HEK293 (cell line): ENCODE data around the gene ZNF593.

Experiments
- CTCF ChIA-PET: fragments of 350-600 bp; formaldehyde crosslinking; extraction: SDS; loops from one replicate; lab custom pipeline; 2021; ENCODE audit warnings: antibody characterized with exemption; lab: Yijun Ruan, JAX
- POLR2A ChIA-PET: fragments of 300-600 bp; formaldehyde crosslinking; extraction: SDS; loops from one replicate; lab custom pipeline; 2020; ENCODE audit warnings: antibody characterized with exemption, inconsistent platforms; lab: Yijun Ruan, JAX
- H3K27ac ChIP-seq: fragments of 200-500 bp; sonication (Bioruptor generic); 2 replicates; pipeline ENCODE4 v1.5.1; 2014; ENCODE audit warnings: low read depth, low read length, control low read depth, inconsistent platforms; ENCODE audit errors: extremely low read depth
- H3K36me3 ChIP-seq, 2 experiments: fragments of 200-500 bp in 1 of 2; sonication (Bioruptor generic) in 1 of 2; 1 replicate in 1 of 2; 2 replicates in 1 of 2; pipeline ENCODE4 v1.5.1; 2014 to 2017; ENCODE audit warnings: inconsistent platforms in 2 of 2, low read length in 2 of 2; ENCODE audit not compliant: control insufficient read depth in 2 of 2, insufficient read depth in 1 of 2
- H3K4me1 ChIP-seq: fragments of 200-500 bp; sonication (Bioruptor generic); 2 replicates; pipeline ENCODE4 v1.5.1; 2014; ENCODE audit warnings: mild to moderate bottlenecking, low read length, inconsistent platforms; ENCODE audit not compliant: control insufficient read depth, insufficient read depth
- H3K4me3 ChIP-seq: 2 replicates; pipeline ENCODE4 v1.5.1; 2011; ENCODE audit warnings: low read depth, mild to moderate bottlenecking, control low read depth, low read length, moderate library complexity
- H3K9me3 ChIP-seq: fragments of 200-500 bp; sonication (Bioruptor generic); 2 replicates; pipeline ENCODE4 v1.5.1; 2014; ENCODE audit warnings: low read depth, low read length, inconsistent platforms; ENCODE audit not compliant: control insufficient read depth, insufficient read depth
- FEZF1 ChIP-seq: fragments of 450-650 bp; formaldehyde crosslinking; IDR thresholded peaks from 2 replicates; pipeline ENCODE4 v1.5.1; 2016; ENCODE audit warnings: missing biosample characterization, missing genetic modification characterization
- KLF7 ChIP-seq: fragments of 450-650 bp; formaldehyde crosslinking; IDR thresholded peaks from 2 replicates; pipeline ENCODE4 v1.5.1; 2016; ENCODE audit warnings: missing biosample characterization, missing genetic modification characterization, borderline replicate concordance
- RBAK ChIP-seq: fragments of 450-650 bp; formaldehyde crosslinking; IDR thresholded peaks from 2 replicates; pipeline ENCODE4 v1.5.1; 2016; ENCODE audit warnings: missing biosample characterization, missing genetic modification characterization
- TCF7L2 ChIP-seq: IDR thresholded peaks from 2 replicates; pipeline ENCODE4 v1.6.1; 2011; ENCODE audit warnings: low read depth, mild to moderate bottlenecking, inconsistent platforms, low read length, moderate library complexity, borderline replicate concordance
- ZBTB8A ChIP-seq: fragments of 450-650 bp; formaldehyde crosslinking; IDR thresholded peaks from 2 replicates; pipeline ENCODE4 v1.5.1; 2016; ENCODE audit warnings: missing biosample characterization, missing genetic modification characterization
- ZNF133 ChIP-seq: fragments of 450-650 bp; formaldehyde crosslinking; IDR thresholded peaks from 2 replicates; pipeline ENCODE4 v1.5.1; 2016; ENCODE audit warnings: missing biosample characterization, missing genetic modification characterization
- ZNF146 ChIP-seq: fragments of 450-650 bp; formaldehyde crosslinking; IDR thresholded peaks from 2 replicates; pipeline ENCODE4 v1.5.1; 2016; ENCODE audit warnings: missing biosample characterization, missing genetic modification characterization
- ZNF16 ChIP-seq: fragments of 450-650 bp; formaldehyde crosslinking; IDR thresholded peaks from 2 replicates; pipeline ENCODE4 v1.5.1; 2016; ENCODE audit warnings: low read depth, missing biosample characterization, missing genetic modification characterization
- ZNF175 ChIP-seq: fragments of 450-650 bp; formaldehyde crosslinking; IDR thresholded peaks from 2 replicates; pipeline ENCODE4 v1.5.1; 2016; ENCODE audit warnings: missing biosample characterization, missing genetic modification characterization
- ZNF18 ChIP-seq: fragments of 450-650 bp; formaldehyde crosslinking; IDR thresholded peaks from 2 replicates; pipeline ENCODE4 v1.5.1; 2016; ENCODE audit warnings: missing biosample characterization, missing genetic modification characterization
- ZNF184 ChIP-seq: fragments of 450-650 bp; IDR thresholded peaks from 2 replicates; pipeline ENCODE4 v1.5.1; 2018; ENCODE audit warnings: missing biosample characterization, mild to moderate bottlenecking, missing genetic modification characterization
- ZNF292 ChIP-seq: fragments of 450-650 bp; formaldehyde crosslinking; IDR thresholded peaks from 2 replicates; pipeline ENCODE4 v1.5.1; 2016; ENCODE audit warnings: low read depth, missing biosample characterization, missing genetic modification characterization, borderline replicate concordance
- ZNF311 ChIP-seq: fragments of 450-650 bp; formaldehyde crosslinking; IDR thresholded peaks from 2 replicates; pipeline ENCODE4 v1.5.1; 2017; ENCODE audit warnings: missing biosample characterization, missing genetic modification characterization, borderline replicate concordance
- ZNF366 ChIP-seq: fragments of 450-650 bp; formaldehyde crosslinking; conservative IDR thresholded peaks from 2 replicates; pipeline ENCODE4 v1.5.1; 2016; ENCODE audit warnings: missing biosample characterization, missing genetic modification characterization
- ZNF488 ChIP-seq: fragments of 450-650 bp; formaldehyde crosslinking; IDR thresholded peaks from 2 replicates; pipeline ENCODE4 v1.5.1; 2016; ENCODE audit warnings: missing biosample characterization, missing genetic modification characterization
- ZNF513 ChIP-seq: fragments of 450-650 bp; IDR thresholded peaks from 2 replicates; pipeline ENCODE4 v1.5.1; 2018; ENCODE audit warnings: missing biosample characterization, missing genetic modification characterization
- ZNF529 ChIP-seq: fragments of 450-650 bp; formaldehyde crosslinking; IDR thresholded peaks from 2 replicates; pipeline ENCODE4 v1.5.1; 2017; ENCODE audit warnings: missing genetic modification characterization, missing biosample characterization; ENCODE audit not compliant: insufficient replicate concordance
- ZNF549 ChIP-seq: fragments of 450-650 bp; IDR thresholded peaks from 2 replicates; pipeline ENCODE4 v1.5.1; 2018; ENCODE audit warnings: missing biosample characterization, missing genetic modification characterization, mild to moderate bottlenecking, inconsistent platforms, moderate library complexity
- ZNF600 ChIP-seq: fragments of 450-650 bp; formaldehyde crosslinking; IDR thresholded peaks from 2 replicates; pipeline ENCODE4 v1.5.1; 2016; ENCODE audit warnings: missing biosample characterization, missing genetic modification characterization
- ZNF747 ChIP-seq: fragments of 450-650 bp; formaldehyde crosslinking; IDR thresholded peaks from 2 replicates; pipeline ENCODE4 v1.5.1; 2016; ENCODE audit warnings: missing biosample characterization, missing genetic modification characterization
- ZNF837 ChIP-seq: fragments of 450-650 bp; formaldehyde crosslinking; IDR thresholded peaks from 2 replicates; pipeline ENCODE4 v1.5.1; 2016; ENCODE audit warnings: missing biosample characterization, missing genetic modification characterization
- ZSCAN16 ChIP-seq: fragments of 450-650 bp; formaldehyde crosslinking; IDR thresholded peaks from 2 replicates; pipeline ENCODE4 v1.5.1; 2016; ENCODE audit warnings: missing biosample characterization, missing genetic modification characterization
- TF ChIP-seq, protein P1 (sequence below): fragments of 450-650 bp; formaldehyde crosslinking; IDR thresholded peaks from 2 replicates; pipeline ENCODE4 v1.5.1; 2016; ENCODE audit warnings: missing biosample characterization, missing genetic modification characterization
- TF ChIP-seq, protein P2 (sequence below): fragments of 450-650 bp; formaldehyde crosslinking; IDR thresholded peaks from 2 replicates; pipeline ENCODE4 v1.5.1; 2017; ENCODE audit warnings: missing biosample characterization, missing genetic modification characterization

ZNF593 gene

GRCh38 chr1:26195805-26196204, 26.1 kb downstream of the ZNF593 start:
- H3K27ac ChIP-seq: no peak overlapping the region
- H3K4me1 ChIP-seq: no peaks in the 10 kb centered on the region
- no peak for TF ChIP-seq ZNF837
- H3K36me3 ChIP-seq: no peaks in the 10 kb centered on the region
- ChIA-PET POLR2A (no interaction called here), CTCF (no interaction called here)
- no peak overlapping the region for H3K4me3 ChIP-seq
- no peaks in the 10 kb centered on the region for H3K9me3 ChIP-seq

DNA sequence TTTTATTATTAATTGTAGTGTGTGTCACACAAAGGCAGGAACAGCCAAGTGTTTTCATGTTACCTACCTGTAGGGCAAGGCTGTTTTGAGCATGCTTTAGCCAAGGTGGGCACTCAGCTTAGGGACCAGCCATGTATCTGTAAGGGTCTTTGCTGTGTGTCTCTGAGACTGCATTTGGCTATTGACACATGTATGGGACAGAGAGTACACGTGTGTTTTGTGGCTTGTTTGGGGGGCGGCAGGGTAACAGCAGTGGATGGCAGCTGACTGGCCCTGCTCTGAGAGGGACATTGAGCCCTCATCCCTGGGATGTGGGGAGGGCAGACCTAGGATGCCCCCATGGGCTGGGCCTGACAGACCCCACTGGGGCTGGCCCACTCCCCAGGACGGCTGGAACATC, 27.6 kb downstream of the ZNF593 start:
- TF ChIP-seq, protein P1, sequence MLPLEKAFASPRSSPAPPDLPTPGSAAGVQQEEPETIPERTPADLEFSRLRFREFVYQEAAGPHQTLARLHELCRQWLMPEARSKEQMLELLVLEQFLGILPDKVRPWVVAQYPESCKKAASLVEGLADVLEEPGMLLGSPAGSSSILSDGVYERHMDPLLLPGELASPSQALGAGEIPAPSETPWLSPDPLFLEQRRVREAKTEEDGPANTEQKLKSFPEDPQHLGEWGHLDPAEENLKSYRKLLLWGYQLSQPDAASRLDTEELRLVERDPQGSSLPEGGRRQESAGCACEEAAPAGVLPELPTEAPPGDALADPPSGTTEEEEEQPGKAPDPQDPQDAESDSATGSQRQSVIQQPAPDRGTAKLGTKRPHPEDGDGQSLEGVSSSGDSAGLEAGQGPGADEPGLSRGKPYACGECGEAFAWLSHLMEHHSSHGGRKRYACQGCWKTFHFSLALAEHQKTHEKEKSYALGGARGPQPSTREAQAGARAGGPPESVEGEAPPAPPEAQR: no peak
- TF ChIP-seq ZNF529 (tag by site-specific recombination): no peak
- no peak for TF ChIP-seq ZNF18
- TF ChIP-seq KLF7 (tag by site-specific recombination): no peak
- TF ChIP-seq ZNF488: no peak
- TF ChIP-seq ZNF366 (tag by site-specific recombination): no peak
- TF ChIP-seq ZNF292 (tag by site-specific recombination): no peak
- no peak for TF ChIP-seq ZNF175
- TF ChIP-seq FEZF1: no peak
- no peak for TF ChIP-seq ZNF133 (tag by site-specific recombination)
- TF ChIP-seq ZNF549 (tag by site-specific recombination): no peak
- TF ChIP-seq ZNF513 (tag by site-specific recombination): no peak
- TF ChIP-seq ZNF146 (tag by site-specific recombination): no peak
- no peak for TF ChIP-seq ZBTB8A (tag by site-specific recombination)
- H3K4me1 ChIP-seq: no peaks in the 10 kb centered on the region
- H3K27ac ChIP-seq: no peak overlapping the region
- ChIA-PET POLR2A (no interaction called here), CTCF (interaction anchor here (0.9 to 1.3 kb wide), 3 partner anchors 32 to 82 kb away, joined by 3 to 6 read pairs (median 3); partner anchors contain the start of gene CEP85)
- no peaks in the 10 kb centered on the region for H3K9me3 ChIP-seq
- H3K36me3 ChIP-seq: no peaks in the 10 kb centered on the region
- H3K4me3 ChIP-seq: no peak overlapping the region

DNA sequence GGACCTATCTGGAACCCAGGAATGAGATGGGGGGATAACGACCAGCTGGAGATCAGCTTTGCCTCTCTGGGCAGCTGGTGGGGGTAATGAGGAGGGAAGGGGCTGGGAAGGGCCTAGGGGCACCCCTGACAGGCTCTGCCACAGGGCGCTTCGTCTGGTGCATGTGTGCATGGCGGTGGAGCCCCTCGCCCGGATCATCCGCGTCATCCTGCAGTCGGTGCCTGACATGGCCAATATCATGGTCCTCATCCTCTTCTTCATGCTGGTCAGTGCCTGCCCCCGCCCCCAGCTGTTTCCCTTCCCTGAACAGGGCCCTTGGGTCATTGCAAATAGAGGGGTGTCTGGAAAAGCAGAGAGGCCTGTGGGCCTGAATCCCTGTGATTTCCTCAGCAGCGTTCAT, 28.1 kb downstream of the ZNF593 start:
- ChIA-PET POLR2A (no interaction called here), CTCF (interaction anchor here (0.9 to 1.3 kb wide), 2 partner anchors 32 to 36 kb away, joined by 3 to 6 read pairs; partner anchors contain the start of gene CEP85)
- no peaks in the 10 kb centered on the region for H3K36me3 ChIP-seq
- no peaks in the 10 kb centered on the region for H3K9me3 ChIP-seq
- no peak overlapping the region for H3K27ac ChIP-seq
- H3K4me3 ChIP-seq: no peak overlapping the region
- H3K4me1 ChIP-seq: no peaks in the 10 kb centered on the region
- TF ChIP-seq ZNF184 (tag by site-specific recombination) (no peak), ZNF18 (no peak), ZNF311 (no peak), ZNF175 (no peak), ZNF747 (tag by site-specific recombination) (no peak), RBAK (tag by site-specific recombination) (no peak), ZSCAN16 (tag by site-specific recombination) (no peak), TCF7L2 (no peak), ZNF16 (tag by site-specific recombination) (no peak), ZNF600 (tag by site-specific recombination) (no peak)
- TF ChIP-seq, protein P2, sequence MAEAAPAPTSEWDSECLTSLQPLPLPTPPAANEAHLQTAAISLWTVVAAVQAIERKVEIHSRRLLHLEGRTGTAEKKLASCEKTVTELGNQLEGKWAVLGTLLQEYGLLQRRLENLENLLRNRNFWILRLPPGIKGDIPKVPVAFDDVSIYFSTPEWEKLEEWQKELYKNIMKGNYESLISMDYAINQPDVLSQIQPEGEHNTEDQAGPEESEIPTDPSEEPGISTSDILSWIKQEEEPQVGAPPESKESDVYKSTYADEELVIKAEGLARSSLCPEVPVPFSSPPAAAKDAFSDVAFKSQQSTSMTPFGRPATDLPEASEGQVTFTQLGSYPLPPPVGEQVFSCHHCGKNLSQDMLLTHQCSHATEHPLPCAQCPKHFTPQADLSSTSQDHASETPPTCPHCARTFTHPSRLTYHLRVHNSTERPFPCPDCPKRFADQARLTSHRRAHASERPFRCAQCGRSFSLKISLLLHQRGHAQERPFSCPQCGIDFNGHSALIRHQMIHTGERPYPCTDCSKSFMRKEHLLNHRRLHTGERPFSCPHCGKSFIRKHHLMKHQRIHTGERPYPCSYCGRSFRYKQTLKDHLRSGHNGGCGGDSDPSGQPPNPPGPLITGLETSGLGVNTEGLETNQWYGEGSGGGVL: no peak
